H1 (cell line): ENCODE measurements around the gene LSM4.

Experiments used
- CHD2 ChIP-seq: IDR thresholded peaks from 2 replicates; pipeline ENCODE4 v1.6.1; 2012; ENCODE audit warnings: low read length, improper control_type of control experiment
- HDAC2 ChIP-seq, 2 experiments: fragments of 300-600 bp in 1 of 2; sonication (generic) in 1 of 2; IDR thresholded peaks; 2 replicates each; pipeline ENCODE4 v1.6.1; 2011 to 2012; ENCODE audit warnings: low read depth in 2 of 2, low read length in 2 of 2, mild to moderate bottlenecking in 2 of 2, moderate library complexity in 2 of 2, borderline replicate concordance in 1 of 2, inconsistent platforms in 1 of 2
- NRF1 ChIP-seq: IDR thresholded peaks from 2 replicates; pipeline ENCODE4 v1.6.1; 2011; ENCODE audit warnings: mild to moderate bottlenecking, low read depth, low read length, improper control_type of control experiment
- POLR2A ChIP-seq, 2 experiments: IDR thresholded peaks; 1 replicate in 1 of 2; 2 replicates in 1 of 2; pipeline ENCODE4 v1.6.1; 2011; ENCODE audit warnings: low read depth in 2 of 2, low read length in 2 of 2, mild to moderate bottlenecking in 2 of 2; ENCODE audit errors: control extremely low read depth in 1 of 2
- POLR2AphosphoS5 ChIP-seq: IDR thresholded peaks from 2 replicates; pipeline ENCODE4 v1.6.1; 2011; ENCODE audit warnings: low read depth, low read length
- SIN3A ChIP-seq, 2 experiments: IDR thresholded peaks in 1 of 2; conservative IDR thresholded peaks in 1 of 2; 2 replicates each; pipeline ENCODE4 v1.6.1; 2011 to 2012; ENCODE audit warnings: low read length in 2 of 2, improper control_type of control experiment in 1 of 2, low read depth in 1 of 2, mild to moderate bottlenecking in 1 of 2
- SP1 ChIP-seq: IDR thresholded peaks from 2 replicates; pipeline ENCODE4 v1.6.1; 2011; ENCODE audit warnings: low read depth, low read length
- YY1 ChIP-seq: IDR thresholded peaks from 2 replicates; pipeline ENCODE4 v1.6.1; 2011; ENCODE audit warnings: low read depth, mild to moderate bottlenecking, low read length
- TF ChIP-seq, protein P1 (sequence below), 3 experiments: IDR thresholded peaks; 1 replicate in 2 of 3; 2 replicates in 1 of 3; pipeline versions ENCODE4 v1.5.1 to v1.6.1; 2011; ENCODE audit warnings: low read length in 3 of 3, mild to moderate bottlenecking in 3 of 3, inconsistent platforms in 2 of 3, low read depth in 1 of 3, moderate library complexity in 1 of 3; ENCODE audit not compliant: insufficient read depth in 1 of 3; ENCODE audit errors: control extremely low read depth in 1 of 3
- TF ChIP-seq, protein P2 (sequence below): IDR thresholded peaks from 2 replicates; pipeline ENCODE4 v1.6.1; 2012; ENCODE audit warnings: inconsistent platforms
- TF ChIP-seq, protein P3 (sequence below): IDR thresholded peaks from 2 replicates; pipeline ENCODE4 v1.6.1; 2011; ENCODE audit warnings: low read depth, mild to moderate bottlenecking, low read length; ENCODE audit not compliant: insufficient read depth

DNA sequence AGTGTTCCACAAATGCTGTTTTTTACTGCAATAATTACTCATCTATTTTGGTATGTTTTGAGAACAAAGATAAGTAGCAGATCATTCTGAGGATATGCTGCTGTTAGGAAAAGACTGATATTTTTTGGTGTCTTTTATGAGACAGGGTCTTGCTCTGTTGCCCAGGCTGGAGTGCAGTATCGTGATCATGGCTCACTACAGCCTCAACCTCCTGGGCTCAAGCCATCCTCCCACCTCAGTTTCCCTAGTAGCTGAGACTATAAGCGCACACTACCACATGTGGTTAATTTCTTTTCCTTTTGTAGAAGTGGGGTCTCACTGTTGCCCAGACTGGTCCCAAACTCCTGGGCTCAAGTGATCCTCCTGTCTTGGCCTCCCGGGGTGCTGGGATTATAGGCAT, 9.5 kb downstream of the LSM4 start:
- TF ChIP-seq HDAC2 (IDR thresholded peaks at IDR 0.05; ENCODE audit: borderline replicate concordance in 1 of 2, low read depth in 2 of 2, low read length in 2 of 2), result no peak
- TF ChIP-seq, protein P1, sequence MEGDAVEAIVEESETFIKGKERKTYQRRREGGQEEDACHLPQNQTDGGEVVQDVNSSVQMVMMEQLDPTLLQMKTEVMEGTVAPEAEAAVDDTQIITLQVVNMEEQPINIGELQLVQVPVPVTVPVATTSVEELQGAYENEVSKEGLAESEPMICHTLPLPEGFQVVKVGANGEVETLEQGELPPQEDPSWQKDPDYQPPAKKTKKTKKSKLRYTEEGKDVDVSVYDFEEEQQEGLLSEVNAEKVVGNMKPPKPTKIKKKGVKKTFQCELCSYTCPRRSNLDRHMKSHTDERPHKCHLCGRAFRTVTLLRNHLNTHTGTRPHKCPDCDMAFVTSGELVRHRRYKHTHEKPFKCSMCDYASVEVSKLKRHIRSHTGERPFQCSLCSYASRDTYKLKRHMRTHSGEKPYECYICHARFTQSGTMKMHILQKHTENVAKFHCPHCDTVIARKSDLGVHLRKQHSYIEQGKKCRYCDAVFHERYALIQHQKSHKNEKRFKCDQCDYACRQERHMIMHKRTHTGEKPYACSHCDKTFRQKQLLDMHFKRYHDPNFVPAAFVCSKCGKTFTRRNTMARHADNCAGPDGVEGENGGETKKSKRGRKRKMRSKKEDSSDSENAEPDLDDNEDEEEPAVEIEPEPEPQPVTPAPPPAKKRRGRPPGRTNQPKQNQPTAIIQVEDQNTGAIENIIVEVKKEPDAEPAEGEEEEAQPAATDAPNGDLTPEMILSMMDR (IDR thresholded peaks at IDR 0.05; ENCODE audit: control extremely low read depth in 1 of 3, insufficient read depth in 1 of 3, low read depth in 1 of 3, low read length in 3 of 3), result no peak
- TF ChIP-seq, protein P2, sequence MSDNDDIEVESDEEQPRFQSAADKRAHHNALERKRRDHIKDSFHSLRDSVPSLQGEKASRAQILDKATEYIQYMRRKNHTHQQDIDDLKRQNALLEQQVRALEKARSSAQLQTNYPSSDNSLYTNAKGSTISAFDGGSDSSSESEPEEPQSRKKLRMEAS, result no peak
- TF ChIP-seq POLR2A (IDR thresholded peaks at IDR 0.05; ENCODE audit: control extremely low read depth in 1 of 2, low read depth in 2 of 2, low read length in 2 of 2), result no peak
- TF ChIP-seq NRF1, result no peak
- TF ChIP-seq, protein P3, sequence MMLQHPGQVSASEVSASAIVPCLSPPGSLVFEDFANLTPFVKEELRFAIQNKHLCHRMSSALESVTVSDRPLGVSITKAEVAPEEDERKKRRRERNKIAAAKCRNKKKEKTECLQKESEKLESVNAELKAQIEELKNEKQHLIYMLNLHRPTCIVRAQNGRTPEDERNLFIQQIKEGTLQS, result no peak
- no peak for TF ChIP-seq POLR2AphosphoS5
- no peak for TF ChIP-seq CHD2
- TF ChIP-seq SP1, result no peak
- no peak for TF ChIP-seq SIN3A (conservative IDR thresholded peaks at IDR 0.05 in 1 of 2, IDR thresholded peaks at IDR 0.05 in 1 of 2; ENCODE audit: low read depth in 1 of 2, low read length in 2 of 2)
- TF ChIP-seq YY1, result no peak
